H1 (cell line): ENCODE data around the gene DNAJB6.

Source experiments
- NANOG ChIP-seq: IDR thresholded peaks from 2 replicates; pipeline ENCODE4 v1.6.1; 2011; ENCODE audit warnings: low read length, low read depth, mild to moderate bottlenecking, inconsistent platforms; ENCODE audit not compliant: insufficient read depth, poor library complexity, severe bottlenecking
- POLR2AphosphoS5 ChIP-seq: IDR thresholded peaks from 2 replicates; pipeline ENCODE4 v1.6.1; 2011; ENCODE audit warnings: low read depth, low read length

DNA sequence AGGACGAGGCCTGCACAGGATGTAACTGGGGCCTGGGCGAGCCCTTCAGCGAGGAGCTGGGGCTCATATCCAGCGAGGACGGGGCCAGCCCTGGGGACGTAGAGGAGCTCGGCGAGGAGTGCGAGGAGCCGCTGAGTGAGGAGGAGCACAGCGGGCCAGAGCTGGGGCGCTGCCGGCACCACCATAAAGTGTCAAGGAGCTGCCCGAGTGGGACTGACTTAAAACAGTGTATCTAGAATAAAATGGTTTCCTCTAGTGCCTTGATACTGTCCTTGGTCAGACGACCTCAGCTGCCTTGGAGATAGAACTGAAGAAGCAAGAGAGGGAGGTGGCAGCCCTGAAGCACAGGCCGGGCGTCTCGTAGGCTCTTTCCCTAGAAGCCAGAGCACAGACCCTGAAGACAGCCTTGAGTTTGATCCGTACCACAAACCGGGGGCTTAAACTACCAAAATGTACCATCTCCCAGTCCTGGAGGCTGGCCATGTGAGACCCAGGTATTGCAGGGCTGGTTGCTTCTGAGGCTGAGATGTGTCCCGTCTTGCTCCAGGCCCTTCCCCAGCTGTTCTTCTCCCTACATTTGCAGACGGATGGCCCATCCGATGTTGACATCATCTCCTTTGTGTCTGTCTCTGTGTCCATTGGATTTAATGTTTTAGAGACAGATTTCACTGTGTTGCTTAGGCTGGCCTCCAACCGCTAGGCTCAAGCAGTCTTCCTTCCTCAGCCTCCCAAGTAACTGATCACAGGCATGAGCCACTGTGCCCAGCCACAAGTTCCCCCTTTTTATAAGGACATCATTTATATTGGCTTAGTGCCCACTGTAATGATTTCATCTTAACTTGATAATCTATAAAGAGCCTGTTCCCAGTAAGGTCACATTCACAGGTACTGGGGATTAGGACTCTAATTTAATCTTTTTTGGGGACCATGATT lies 35.8 kb downstream of the DNAJB6 start:
- TF ChIP-seq POLR2AphosphoS5 (0 out of 2 replicates have a peak, but pooled peaks have one; percentile 36), NANOG (no peak)
